GM19372 (cell line): ENCODE data around the gene CEACAM21.
"Not testable (repeated sequence)": the region's sequence is repeated elsewhere in the genome, so short reads cannot be mapped to it uniquely, and the experiment has no call there.

Source experiments
- ATAC-seq: cut with Tn5 transposase; IDR thresholded peaks from one replicate; pipeline ENCODE4 v1.9.1; 2021; ENCODE audit warnings: mild to moderate bottlenecking, low read depth, moderate library complexity; ENCODE audit not compliant: unreplicated experiment

CEACAM21 gene

DNA sequence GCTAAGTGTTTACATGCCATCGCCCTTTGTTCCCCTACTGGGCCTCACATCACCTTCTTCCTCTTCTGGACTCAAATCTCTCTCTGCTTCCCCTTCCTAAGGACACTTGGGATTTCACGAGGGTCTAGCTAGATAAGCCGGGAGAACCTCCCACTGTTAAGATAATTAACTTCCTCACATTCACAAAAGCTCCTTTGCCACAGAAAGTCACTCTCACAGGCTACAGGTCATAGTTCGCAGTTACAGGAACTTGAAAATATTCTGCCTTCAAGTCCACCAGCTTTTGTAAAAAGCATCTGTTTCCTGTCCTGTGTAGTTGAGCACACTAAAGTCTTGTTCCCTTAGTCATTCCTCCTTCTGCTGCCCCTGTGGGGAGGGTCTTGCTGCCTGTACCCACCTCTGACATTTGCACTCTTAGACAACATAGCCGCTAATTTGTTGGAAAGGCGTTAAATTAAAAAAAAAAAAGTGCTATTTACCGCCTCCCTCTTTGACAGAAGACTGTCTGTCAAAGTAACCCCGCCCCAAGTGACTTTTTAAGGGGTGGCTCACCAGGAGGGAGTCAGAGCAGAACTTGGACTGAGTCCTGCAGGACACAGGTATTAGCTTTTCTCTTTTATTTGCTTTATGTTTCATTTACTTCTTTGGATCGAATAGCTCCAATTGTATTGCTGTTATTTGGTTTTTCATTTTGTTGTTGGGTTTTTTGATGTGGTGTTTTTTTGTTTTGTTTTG, 26.8 kb upstream of the CEACAM21 start:
- no peak for ATAC-seq

DNA sequence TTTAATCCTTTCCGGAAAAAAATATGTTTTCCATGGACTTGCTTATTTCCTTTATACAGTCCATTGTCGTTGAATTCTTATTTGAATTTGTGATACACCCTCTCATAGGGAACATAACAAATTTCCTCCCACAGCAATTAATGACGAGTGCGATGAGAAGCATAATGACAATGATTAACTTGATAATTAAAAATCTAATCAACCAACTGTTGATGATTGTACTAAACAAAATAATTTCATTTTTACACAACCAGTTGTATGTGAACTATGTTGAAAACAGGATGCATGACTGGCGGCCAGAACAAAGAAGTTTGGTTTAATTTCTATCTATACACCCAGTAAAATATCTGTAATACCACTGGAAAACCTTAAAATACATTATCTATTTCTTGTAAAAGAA, 26.1 kb upstream of the CEACAM21 start:
- ATAC-seq, result no peak

DNA sequence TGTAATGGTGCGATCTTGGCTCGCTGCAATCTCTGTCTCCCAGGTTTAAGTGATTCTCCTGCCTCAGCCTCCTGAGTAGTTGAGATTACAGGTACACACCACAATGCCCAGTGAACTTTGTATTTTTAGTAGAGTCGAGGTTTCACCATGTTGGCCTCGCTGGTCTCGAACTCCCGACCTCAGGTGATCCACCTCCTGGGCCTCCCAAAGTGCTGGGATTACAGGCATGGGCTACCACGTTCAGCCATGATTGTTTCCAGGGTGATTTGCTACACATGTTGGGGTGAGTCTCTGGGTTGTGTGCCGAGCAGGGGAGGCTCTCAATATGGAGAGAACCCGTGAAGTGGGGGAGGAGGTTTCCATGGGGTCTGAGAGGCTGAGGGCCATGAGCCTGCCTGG, 24.8 kb upstream of the CEACAM21 start:
- no peak for ATAC-seq

DNA sequence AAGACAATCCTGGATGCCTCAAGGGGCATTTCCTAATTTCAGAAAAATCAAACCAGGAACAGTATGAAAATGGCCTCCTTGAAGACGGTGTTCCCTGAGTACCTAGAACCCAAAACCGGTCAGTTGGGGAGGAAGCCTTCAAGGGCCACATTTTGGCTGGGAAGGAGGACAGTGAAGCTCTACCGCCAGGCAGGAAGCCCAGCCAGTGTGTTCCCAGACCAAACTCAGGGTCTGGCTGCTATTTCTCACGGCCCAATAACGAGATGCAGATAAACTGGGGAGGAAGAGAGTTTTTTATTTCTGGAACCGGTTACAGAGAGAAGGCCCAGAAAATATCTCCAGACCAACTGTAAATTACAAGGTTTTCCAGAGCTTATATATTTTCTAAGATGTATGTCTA, 24.3 kb upstream of the CEACAM21 start:
- ATAC-seq, result no peak

DNA sequence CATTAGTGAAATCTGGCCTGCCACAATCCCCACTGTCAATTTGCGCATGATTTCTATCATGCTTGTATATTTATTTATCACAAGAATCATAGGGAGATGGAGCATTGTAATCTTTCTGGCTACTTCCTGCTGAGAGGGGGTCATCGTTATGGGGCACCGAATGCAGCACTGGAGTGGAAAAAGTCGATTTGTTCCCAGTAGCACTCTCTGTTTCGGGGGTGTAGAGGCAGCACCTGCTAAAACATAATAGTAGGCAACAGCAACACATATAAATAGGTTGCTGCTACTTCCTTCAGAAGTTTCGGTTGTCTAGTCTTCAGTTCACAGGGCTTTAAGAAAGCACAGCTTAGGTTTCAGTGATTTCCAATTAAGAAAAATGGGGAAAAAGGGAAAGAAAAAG, 23.4 kb upstream of the CEACAM21 start:
- no peak for ATAC-seq

DNA sequence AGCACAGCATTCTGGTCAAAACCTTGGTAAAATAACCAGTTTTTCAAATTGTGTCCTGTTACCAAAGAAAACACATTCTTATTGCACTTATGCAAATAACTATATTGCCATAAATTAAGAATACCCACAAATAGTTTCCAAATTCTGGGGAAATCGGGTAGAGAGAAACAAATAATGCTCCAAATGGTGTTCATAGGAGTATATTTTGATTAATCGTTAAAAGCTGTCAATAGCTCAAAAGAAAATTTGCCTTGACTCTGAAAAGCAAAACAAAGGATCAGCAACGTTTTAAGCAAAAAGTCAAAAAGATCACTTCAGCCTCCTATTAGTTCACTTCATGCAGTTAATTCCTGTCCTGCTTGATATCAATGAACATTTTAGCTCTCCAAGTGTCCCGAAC, 22.2 kb upstream of the CEACAM21 start:
- no peak for ATAC-seq

DNA sequence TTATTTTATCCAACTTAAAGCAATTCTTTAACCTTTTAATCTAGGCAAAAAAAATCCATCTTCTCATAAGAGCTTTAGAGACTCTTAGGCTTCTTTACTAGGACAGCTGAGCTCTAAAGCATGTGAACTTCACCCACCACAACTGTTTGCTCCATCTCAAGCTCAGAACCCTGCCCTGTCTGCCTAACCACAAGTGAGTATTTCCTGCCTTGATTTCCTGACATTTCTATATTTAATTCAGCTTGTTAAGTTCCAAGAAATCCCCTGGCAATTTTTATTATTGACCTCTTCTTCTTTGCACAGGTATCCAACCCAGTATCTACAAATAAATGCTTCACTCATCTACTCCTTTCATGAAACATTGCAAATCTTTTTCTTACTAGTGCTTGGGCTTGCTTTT, 21.1 kb upstream of the CEACAM21 start:
- no peak for ATAC-seq

DNA sequence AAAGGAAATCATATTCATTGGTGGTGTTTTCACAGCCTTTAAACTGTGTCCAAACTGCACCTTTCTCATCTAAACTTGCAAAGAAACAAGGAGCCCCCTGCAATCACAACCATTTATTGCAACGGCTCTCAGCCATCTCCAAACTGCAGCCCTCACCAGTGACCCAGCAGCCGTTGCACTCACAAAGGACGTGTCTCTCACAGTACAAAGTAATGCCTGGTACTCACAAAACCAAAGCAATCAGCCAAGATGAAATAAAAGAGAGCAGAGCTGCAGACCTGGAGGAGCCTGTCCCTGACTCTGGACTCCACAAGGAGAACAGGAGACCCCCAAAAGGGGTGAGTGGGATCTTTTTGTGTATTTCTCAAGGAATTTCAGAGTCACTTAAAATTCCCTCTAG, 20.2 kb upstream of the CEACAM21 start:
- ATAC-seq, result no peak

DNA sequence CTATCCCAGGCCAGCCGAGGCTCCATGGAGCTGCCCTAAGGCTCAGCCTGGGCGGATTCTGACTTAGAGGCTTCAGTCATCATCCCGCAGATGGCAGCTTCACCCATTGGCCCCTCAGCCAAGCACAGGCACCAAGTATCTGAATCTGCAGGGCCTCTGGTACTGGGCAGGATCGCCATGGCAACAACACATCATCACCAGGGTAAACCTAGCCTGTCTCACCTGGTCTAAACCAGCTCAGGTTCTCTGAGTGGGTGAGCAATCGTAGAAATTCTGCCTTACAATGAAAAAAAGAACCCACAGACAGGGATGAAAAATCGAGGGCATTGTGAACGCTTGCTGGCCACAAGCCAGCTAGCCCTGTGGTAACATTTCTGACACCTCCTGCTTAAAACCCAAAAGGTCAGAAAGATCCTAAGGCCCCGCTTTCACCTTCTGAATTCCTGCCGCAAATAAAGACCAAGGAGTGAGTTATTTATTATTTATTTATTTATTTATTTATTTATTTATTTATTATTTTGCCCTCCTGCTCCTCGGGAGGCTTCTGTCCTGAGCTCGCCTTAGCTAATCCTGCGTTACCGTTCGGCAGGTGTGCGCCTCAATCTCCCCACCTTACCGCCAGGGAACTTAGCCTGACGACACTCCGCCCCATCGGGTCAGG, 12.0 kb upstream of the CEACAM21 start:
- no peak for ATAC-seq

DNA sequence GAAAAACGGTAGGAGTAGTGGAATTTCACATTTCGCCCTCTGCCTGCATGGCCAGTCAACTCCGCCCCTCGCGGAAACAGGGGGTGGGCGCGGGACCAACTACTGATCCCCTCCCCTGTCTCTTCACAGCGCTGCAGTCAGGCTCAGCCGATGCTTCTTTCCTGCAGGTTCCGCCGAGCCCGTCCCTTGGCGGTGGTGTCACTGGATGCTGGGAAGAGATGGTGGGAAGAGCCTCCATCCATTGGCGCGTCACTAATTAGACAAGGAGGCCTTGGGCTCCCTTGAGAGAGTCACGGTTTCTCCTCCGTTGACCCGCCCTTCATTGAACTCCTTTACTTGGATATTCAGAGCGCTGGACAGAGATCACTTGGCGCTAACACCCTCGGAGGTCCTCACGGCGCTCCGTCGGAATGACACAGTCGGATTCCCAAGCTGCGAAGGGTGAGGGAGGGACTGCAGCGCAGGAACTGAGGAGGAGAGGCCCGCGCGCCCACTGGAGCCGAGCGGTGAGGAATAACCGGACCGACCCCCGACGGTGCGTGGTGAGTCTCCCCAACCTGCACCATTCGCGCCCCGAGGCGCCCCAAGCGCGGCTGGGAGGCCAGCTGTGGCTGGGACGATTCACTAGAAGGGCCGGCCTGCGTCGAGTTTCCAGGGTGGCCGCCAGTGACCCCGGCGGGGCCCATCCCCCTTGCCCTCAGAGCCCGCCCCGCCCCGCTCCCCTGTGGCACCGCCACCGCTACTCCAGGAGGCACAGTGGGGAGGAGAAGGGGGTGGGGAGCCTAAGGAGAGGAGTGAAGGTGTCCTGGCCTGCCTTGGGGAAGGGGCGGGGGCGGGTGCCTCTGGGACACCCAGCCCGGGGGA, 11.2 kb upstream of the CEACAM21 start:
- no peak for ATAC-seq

DNA sequence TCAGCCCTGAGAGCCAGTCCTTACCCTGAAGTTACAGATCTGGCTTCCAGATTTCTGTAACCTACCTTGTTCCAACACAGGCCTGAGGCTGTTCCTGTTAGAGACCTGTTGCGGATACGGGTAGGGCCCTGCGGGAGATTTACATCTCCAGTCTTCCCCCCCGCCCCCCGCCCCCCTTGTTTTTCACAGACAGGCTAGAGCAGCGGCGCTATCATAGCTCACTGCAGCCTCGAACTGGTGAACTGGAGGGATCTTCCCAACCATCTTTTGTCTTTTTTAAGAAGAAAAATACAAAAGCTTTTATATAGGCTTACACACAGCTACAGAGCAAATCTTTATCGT, 10.6 kb upstream of the CEACAM21 start:
- no peak for ATAC-seq

DNA sequence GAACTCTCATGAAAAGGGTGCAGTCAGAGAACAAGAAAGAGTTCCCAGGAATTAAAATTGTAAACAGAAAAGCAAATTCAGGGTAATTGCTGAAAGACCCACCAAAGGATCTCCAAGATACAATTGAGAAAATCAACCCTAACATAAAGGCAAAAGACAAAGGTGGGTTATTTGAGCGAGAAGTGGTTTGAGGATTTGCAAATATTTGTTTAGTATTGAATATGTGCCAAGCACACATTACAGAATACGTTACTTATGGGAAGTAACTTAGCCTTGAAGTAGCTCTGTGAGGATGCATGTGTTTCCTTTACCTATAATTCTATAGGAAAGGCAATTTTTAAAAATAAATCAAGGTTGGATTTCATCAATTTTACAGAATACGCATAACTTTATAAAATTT, 10.0 kb upstream of the CEACAM21 start:
- ATAC-seq, result no peak

DNA sequence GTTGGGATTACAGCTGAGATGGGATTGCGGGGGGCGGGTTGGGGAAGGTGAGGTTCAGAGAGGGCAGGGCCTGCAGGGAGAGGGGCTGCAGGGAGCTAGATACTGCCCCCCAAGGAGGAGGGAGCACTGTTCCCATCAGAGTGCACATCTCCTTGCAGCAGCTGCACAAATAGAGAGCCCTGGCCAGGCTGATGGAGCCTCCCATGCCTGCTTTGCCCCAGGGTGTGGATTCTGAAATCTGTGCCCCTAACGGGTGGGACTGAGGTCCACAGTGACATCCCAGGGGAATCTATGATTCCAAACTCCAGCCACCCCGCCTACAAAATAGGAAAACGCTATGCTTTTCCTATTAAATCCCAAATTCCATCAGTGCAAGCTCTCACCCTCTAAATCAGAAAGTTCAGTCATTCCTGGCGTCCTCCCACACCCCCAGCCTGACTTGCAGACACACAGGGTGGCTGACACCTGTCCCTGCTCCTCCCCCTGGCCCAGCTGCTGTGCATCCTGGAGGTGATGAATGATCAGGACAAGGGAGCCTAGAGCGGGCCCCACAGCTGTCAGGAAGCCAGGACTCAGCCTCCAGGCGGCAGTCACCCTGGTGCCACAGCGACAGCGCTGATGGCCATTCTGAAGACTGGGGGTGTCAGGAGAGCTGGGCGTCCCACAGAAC, 6.3 kb upstream of the CEACAM21 start:
- no peak for ATAC-seq

DNA sequence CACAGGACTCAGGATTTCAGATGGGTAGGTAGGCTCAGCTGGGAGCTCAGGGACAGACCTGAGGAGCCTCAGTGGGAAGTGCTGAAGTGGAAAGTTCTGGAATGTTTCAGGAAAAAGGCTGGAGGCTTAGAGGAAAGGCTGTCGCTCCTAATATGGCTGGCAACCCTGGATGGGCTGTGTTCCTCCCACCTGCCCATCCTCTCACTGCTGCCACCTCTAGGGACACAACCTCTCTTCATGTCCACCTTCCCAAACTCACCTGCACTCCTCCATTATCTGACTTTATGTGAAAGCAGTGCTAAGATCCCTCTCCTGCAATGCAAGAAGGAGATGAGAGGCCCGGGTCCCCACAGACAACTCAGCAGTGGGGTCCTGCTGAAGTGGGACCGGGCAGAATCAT, 5.8 kb upstream of the CEACAM21 start:
- ATAC-seq, result no peak

DNA sequence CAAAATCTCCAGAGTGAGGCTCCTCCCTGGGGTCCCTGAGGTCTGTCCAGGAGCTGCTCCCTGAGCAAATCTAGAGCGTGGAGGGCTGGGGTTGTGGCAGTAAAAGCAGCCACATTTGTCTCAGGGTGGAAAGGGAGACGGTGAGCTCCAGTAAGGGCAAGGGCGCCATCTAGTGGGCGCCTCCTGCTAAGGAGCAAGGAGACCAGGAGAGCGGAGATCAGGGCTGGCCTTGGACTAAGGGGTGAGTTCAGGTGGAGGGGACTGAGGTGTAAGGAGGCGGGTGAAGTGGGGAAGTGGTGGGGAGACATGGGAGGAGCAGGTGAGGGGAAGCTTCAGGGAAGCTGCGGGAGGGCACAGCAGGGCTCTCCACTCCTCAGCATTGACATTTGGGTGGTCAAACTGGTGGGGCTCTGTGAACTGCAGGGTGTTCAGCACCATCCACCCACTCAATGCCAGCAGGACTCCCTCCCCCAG, 5.3 kb upstream of the CEACAM21 start:
- ATAC-seq, result no peak

DNA sequence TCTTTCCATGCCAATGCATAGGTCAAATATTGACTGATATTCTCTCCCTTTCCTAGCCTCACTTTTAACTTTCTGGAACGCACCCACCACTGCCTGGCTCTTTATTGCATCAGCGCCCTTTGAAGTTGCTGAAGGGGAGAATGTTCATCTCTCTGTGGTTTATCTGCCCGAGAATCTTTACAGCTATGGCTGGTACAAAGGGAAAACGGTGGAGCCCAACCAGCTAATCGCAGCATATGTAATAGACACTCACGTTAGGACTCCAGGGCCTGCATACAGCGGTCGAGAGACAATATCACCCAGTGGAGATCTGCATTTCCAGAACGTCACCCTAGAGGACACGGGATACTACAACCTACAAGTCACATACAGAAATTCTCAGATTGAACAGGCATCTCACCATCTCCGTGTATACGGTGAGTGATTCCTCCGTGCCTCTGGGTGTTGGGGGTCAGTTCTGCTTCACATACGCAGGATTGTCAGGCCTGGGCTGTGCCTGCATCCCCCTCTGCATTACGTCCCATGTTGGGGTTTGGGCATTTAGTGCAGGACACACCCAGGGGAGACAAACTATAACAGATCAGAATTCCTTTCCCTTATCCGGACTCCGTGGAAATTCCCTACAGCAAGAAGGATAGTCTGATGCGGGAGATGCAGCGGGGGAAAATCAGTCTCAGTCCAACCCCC, 1.3 kb downstream of the CEACAM21 start:
- no peak for ATAC-seq

DNA sequence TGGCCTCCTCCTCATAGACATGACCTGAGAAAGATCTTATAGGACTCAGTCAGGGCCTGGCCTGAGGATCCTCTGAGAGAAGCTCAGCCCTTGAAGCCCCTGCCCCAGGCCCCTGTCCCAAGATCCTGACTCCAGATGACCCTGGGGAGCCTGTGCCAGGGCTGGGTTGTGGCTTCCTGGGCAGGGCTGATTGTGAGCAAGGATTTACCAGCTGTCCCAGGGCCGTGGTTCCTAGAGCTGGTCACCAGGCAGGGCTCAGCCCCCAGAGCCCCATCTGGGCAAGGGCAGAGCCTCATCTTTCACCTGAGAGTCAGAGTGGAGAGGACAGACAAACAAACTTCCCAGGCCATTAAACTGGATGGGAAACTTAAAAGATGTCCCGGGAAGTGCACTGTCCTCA, 1.9 kb downstream of the CEACAM21 start:
- no peak for ATAC-seq

DNA sequence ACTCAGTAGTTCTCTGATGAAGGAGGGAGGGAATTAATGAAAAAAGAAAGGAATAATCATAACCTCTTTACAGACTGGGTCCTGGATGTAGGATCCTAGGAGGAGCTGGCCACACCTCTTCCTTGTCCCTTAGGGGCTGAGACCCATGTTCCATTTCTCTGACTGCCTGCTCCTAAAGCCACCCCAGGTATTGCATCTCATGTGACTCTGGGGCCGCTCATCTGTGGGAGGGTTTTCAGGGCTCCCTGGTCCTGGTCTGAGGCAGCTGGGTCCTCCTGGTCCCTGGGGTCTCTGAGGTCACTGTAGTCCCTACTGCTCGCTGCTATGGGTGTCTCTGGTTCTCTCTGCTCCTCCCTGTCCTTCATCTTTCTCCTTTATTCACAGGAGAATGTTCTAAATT, 2.9 kb downstream of the CEACAM21 start:
- no peak for ATAC-seq

DNA sequence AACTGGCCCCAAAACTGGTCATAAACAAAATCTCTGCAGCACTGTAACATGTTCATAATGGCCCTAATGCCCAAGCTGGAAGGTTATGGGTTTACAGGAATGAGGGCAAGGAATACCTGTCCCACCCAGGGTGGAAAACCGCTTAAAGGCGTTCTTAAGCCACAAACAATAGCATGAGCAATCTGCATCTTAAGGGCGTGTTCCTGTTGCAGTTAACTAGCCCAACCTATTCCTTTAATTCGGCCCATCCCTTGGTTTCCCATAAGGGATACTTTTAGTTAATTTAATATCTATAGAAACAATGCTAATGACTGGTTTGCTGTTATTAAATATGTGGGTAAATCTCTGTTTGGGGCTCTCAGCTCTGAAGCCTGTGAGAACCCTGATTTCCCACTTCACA, 5.1 kb downstream of the CEACAM21 start:
- ATAC-seq, result not testable (repeated sequence)

DNA sequence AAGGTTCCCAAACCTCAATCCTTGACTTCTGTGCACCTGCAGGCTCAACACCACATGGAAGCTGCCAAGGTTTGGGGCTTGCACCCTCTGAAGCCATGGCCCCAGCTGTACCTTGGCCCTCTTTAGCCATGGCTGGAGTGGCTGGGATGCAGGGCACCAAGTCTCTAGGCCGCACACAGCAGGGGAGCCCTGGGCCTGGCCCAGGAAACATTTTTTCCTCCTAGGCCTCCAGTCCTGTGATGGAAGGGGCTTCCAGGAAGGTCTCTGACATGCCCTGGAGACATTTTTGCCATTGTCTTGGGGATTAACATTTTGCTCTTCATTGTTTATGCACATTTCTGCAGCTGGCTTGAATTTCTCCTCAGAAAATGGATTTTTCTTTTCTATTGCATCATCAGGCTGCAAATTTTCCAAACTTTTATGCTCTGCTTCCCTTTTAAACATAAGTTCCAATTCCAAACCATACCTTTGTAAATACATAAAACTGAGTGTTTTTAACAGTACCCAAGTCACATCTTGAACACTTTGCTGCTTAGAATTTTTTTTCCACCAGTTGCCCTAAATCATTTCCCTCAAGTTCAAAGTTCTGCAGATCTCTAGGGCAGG, 6.7 kb downstream of the CEACAM21 start:
- not testable (repeated sequence) for ATAC-seq
